HepG2 (cell line): Measurements from ENCODE around the gene TMEM117. TPM values are rescaled to one million over a fixed set of nuclear protein-coding genes. Genes with fewer than 3 reads are reported as not detected.

Experiments
- FOXP1 ChIP-seq, 2 experiments: fragments of 450-650 bp in 1 of 2; IDR thresholded peaks; 2 replicates each; pipeline ENCODE4 v1.6.1; 2017 to 2018; ENCODE audit warnings: antibody characterized with exemption in 1 of 2
- KDM1A ChIP-seq: IDR thresholded peaks from 2 replicates; pipeline ENCODE4 v1.6.1; 2016; ENCODE audit warnings: missing compliant biosample characterization
- MAZ ChIP-seq, 2 experiments: sonication (generic) in 1 of 2; formaldehyde crosslinking in 1 of 2; IDR thresholded peaks; 2 replicates each; pipeline versions ENCODE4 v1.5.0 to v1.6.1; 2012 to 2020; ENCODE audit warnings: low read depth in 2 of 2, mild to moderate bottlenecking in 2 of 2, borderline replicate concordance in 1 of 2, improper control_type of control experiment in 1 of 2, low read length in 1 of 2, missing genetic modification reagents in 1 of 2, moderate library complexity in 1 of 2
- MTF1 ChIP-seq: sonication (generic); formaldehyde crosslinking; IDR thresholded peaks from 2 replicates; pipeline ENCODE4 v1.5.0; 2020; ENCODE audit warnings: missing genetic modification reagents
- PAX8 ChIP-seq: sonication (generic); formaldehyde crosslinking; IDR thresholded peaks from 2 replicates; pipeline ENCODE4 v1.8.0; 2022; ENCODE audit warnings: mild to moderate bottlenecking, missing genetic modification reagents, borderline replicate concordance
- SP2 ChIP-seq: sonication (generic); formaldehyde crosslinking; IDR thresholded peaks from 2 replicates; pipeline ENCODE4 v1.5.1; 2020; ENCODE audit warnings: mild to moderate bottlenecking, missing genetic modification reagents
- TOPORS ChIP-seq: sonication (generic); formaldehyde crosslinking; IDR thresholded peaks from 2 replicates; pipeline ENCODE4 v1.8.0; 2023; ENCODE audit warnings: mild to moderate bottlenecking, missing genetic modification reagents
- YEATS4 ChIP-seq: sonication (generic); formaldehyde crosslinking; IDR thresholded peaks from 2 replicates; pipeline ENCODE4 v1.4.0; 2020; ENCODE audit warnings: missing genetic modification reagents, borderline replicate concordance
- ZBTB21 ChIP-seq: sonication (generic); formaldehyde crosslinking; IDR thresholded peaks from 2 replicates; pipeline ENCODE4 v1.4.0; 2020; ENCODE audit warnings: missing genetic modification reagents
- ZNF121 ChIP-seq: sonication (generic); formaldehyde crosslinking; IDR thresholded peaks from 2 replicates; pipeline ENCODE4 v1.5.0; 2020; ENCODE audit warnings: mild to moderate bottlenecking, missing genetic modification reagents
- ZNF737 ChIP-seq: sonication (generic); formaldehyde crosslinking; IDR thresholded peaks from 2 replicates; pipeline ENCODE4 v1.5.0; 2020; ENCODE audit warnings: missing genetic modification reagents, mild to moderate bottlenecking, borderline replicate concordance
- ZNF83 ChIP-seq: sonication (generic); formaldehyde crosslinking; IDR thresholded peaks from 2 replicates; pipeline ENCODE4 v1.4.0; 2020; ENCODE audit warnings: missing genetic modification reagents, mild to moderate bottlenecking, borderline replicate concordance
- polyA plus RNA-seq, 8 experiments: library from polyadenylated mRNA; depleted of rRNA in 3 of 8; stranded (reverse) in 7 of 8; unstranded in 1 of 8; fragments of >200 nt; fragmentation: Illumina TruSeq in 4 of 8; extraction: Trizol in 4 of 8; gene quantifications; 2 replicates each; pipeline versions ENCODE4 v1.2.1 to v1.2.3, GENCODE V29; 2011 to 2016; ENCODE audit warnings: low read depth in 4 of 8, missing spikeins in 1 of 8, mixed read lengths in 1 of 8; ENCODE audit not compliant: insufficient read depth in 1 of 8
- total RNA-seq, 5 experiments: library from RNA; depleted of rRNA; stranded (reverse); fragments of >200 nt; fragmentation: Illumina TruSeq; extraction: Trizol; gene quantifications; 2 replicates each; pipeline ENCODE4 v1.2.3, GENCODE V29; 2016; ENCODE audit warnings: low read depth in 1 of 5
- TF ChIP-seq, protein P1 (sequence below): sonication (generic); formaldehyde crosslinking; IDR thresholded peaks from 2 replicates; pipeline ENCODE4 v1.4.0; 2020; ENCODE audit warnings: mild to moderate bottlenecking, missing genetic modification reagents
- TF ChIP-seq, protein P2 (sequence below): sonication (generic); formaldehyde crosslinking; IDR thresholded peaks from 2 replicates; pipeline ENCODE4 v1.4.0; 2020; ENCODE audit warnings: mild to moderate bottlenecking, missing genetic modification reagents
- TF ChIP-seq, protein P3 (sequence below): fragments of 450-650 bp; IDR thresholded peaks from 2 replicates; pipeline ENCODE4 v1.6.1; 2016

TMEM117 gene
- total and polyA plus RNA-seq, 2 of the 13 experiments (the other 11 are each of a cell fraction or from before 2014, with no cell fraction given): 2.8 to 8.5 TPM

DNA sequence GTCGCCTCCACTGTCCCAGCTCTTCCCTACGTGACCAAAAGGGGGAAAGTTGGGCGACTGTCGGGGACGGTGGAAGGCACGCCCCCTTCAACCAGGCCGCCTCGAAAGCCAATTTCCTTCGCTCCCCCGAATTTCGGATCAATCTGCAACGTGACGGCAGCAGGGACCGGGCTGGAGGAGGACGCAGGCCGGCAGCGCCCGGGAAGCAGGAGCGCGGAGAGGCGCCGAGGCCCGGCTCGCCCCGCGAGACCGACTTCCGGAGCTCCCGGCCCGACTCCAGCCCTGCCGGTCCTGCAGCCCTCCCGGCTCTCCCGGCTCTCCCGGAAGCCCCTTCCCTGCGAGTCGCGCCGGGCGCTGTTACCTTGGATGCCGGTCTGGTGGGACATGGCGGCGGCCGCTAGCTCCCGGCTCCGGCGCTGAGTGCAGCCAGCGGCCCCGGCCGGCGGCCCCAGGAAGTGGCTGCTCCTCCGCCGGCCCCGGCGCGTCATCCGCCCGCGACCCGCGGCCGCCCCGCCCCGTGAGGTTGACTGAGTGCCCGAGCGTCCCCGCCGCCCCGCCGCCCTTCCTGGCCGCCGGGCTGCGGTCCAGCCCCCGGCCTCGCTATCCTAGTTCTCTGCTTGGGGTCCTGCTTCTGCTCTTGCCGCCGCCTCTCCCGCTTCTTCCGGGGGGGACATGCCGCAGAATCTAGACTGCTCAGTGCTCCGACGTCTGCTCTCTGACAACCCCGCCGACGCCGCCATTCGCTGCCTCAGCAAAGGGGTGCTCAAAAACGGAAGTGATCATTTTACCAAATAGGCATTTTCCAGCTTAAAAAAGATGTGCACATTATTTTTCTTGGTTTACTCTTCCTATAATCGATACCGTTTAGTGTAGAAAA, 29.8 kb upstream of the TMEM117 start, which contains the start of gene TWF1 (continued):
- TF ChIP-seq, protein P1, sequence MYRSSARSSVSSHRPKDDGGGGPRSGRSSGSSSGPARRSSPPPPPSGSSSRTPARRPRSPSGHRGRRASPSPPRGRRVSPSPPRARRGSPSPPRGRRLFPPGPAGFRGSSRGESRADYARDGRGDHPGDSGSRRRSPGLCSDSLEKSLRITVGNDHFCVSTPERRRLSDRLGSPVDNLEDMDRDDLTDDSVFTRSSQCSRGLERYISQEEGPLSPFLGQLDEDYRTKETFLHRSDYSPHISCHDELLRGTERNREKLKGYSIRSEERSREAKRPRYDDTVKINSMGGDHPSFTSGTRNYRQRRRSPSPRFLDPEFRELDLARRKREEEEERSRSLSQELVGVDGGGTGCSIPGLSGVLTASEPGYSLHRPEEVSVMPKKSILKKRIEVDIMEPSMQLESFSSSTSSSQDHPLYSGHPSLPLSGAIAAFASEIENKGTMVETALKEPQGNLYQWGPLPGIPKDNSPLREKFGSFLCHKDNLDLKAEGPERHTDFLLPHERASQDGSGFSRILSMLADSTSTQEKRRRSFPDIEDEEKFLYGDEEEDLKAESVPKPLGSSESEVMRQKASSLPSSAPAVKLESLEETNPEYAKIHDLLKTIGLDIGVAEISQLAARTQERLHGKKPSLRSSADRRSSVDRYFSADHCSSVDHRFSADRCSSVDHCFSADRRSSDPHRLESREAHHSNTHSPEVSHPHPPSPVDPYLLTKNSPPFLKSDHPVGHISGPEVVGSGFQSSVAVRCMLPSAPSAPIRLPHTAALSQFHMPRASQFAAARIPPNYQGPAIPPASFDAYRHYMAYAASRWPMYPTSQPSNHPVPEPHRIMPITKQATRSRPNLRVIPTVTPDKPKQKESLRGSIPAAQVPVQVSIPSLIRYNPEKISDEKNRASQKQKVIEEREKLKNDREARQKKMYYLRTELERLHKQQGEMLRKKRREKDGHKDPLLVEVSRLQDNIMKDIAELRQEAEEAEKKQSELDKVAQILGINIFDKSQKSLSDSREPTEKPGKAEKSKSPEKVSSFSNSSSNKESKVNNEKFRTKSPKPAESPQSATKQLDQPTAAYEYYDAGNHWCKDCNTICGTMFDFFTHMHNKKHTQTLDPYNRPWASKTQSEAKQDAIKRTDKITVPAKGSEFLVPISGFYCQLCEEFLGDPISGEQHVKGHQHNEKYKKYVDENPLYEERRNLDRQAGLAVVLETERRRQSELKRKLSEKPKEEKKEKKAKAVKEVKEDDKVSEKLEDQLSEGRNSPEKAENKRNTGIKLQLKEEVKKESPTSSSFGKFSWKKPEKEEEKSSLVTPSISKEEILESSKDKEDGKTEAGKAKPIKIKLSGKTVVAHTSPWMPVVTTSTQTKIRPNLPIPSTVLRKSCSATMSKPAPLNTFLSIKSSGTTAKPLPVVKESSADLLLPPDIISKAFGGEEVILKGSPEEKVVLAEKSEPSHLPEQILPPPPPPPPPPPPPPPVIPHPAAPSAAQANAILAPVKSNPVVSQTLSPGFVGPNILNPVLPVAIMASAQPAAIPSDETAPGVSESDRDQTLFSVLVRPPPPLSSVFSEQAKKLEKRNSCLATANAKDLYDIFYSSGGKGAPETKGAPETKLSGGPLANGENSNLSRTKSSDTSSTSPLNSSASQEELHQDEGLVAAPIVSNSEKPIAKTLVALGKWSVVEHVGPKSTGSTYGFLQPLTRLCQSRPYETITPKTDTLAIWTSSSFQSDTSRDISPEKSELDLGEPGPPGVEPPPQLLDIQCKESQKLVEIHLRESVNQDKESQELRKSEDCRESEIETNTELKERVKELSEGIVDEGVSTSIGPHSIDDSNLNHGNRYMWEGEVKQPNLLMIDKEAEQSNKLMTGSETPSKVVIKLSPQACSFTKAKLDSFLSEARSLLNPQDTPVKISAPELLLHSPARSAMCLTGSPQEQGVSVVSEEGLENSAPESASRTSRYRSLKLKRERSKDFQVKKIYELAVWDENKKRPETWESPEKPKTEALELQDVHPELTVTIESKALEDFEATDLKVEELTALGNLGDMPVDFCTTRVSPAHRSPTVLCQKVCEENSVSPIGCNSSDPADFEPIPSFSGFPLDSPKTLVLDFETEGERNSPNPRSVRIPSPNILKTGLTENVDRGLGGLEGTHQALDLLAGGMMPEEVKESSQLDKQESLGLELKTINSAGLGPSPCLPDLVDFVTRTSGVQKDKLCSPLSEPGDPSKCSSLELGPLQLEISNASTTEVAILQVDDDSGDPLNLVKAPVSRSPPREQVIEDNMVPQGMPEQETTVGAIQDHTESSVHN (CRISPR knock-in tag): no peak
- TF ChIP-seq ZBTB21 (CRISPR knock-in tag) (no peak), TOPORS (CRISPR knock-in tag) (peak; percentile 55; the same call in 1 of the 2 replicates), PAX8 (CRISPR knock-in tag) (no peak), SP2 (no peak), MTF1 (CRISPR knock-in tag) (no peak), ZNF121 (CRISPR knock-in tag) (peak; percentile 13; the same call in 1 of the 2 replicates), ZNF737 (CRISPR knock-in tag) (no peak), KDM1A (CRISPR knock-in tag) (no peak), ZNF83 (peak; percentile 61; the same call in 1 of the 2 replicates), MAZ (IDR thresholded peaks at IDR 0.05; ENCODE audit: borderline replicate concordance, low read depth, low read length) (peak; percentile 52; the same call in 1 of the 2 replicates), MAZ (CRISPR knock-in tag; IDR thresholded peaks at IDR 0.05; ENCODE audit: low read depth) (peak; percentile 50; the same call in 1 of the 2 replicates), FOXP1 (IDR thresholded peaks at IDR 0.05) (no peak), FOXP1 (CRISPR knock-in tag; IDR thresholded peaks at IDR 0.05) (no peak), YEATS4 (CRISPR knock-in tag) (peak; percentile 76)
- TF ChIP-seq, protein P2, sequence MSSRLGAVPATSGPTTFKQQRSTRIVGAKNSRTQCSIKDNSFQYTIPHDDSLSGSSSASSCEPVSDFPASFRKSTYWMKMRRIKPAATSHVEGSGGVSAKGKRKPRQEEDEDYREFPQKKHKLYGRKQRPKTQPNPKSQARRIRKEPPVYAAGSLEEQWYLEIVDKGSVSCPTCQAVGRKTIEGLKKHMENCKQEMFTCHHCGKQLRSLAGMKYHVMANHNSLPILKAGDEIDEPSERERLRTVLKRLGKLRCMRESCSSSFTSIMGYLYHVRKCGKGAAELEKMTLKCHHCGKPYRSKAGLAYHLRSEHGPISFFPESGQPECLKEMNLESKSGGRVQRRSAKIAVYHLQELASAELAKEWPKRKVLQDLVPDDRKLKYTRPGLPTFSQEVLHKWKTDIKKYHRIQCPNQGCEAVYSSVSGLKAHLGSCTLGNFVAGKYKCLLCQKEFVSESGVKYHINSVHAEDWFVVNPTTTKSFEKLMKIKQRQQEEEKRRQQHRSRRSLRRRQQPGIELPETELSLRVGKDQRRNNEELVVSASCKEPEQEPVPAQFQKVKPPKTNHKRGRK: no peak
- TF ChIP-seq, protein P3, sequence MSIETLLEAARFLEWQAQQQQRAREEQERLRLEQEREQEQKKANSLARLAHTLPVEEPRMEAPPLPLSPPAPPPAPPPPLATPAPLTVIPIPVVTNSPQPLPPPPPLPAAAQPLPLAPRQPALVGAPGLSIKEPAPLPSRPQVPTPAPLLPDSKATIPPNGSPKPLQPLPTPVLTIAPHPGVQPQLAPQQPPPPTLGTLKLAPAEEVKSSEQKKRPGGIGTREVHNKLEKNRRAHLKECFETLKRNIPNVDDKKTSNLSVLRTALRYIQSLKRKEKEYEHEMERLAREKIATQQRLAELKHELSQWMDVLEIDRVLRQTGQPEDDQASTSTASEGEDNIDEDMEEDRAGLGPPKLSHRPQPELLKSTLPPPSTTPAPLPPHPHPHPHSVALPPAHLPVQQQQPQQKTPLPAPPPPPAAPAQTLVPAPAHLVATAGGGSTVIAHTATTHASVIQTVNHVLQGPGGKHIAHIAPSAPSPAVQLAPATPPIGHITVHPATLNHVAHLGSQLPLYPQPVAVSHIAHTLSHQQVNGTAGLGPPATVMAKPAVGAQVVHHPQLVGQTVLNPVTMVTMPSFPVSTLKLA: no peak
